Activated CD8-positive, alpha-beta T cell treated with anti-CD3 and anti-CD28 coated beads for 36 hours (primary cell): ENCODE results near the gene MAP7D2. TPM values are rescaled to one million over a fixed set of nuclear protein-coding genes. Genes with fewer than 3 reads are reported as not detected.

Experiments used
- ATAC-seq: fragments of 200-7000 bp; cut with Tn5 transposase; one replicate; pipeline ENCODE4 v1.10.0; 2021; ENCODE audit warnings: mild to moderate bottlenecking, moderate library complexity
- CTCF ChIA-PET: fragments of 350-600 bp; sonication (Branson Sonifier 250); formaldehyde crosslinking; loops from one replicate; lab custom pipeline; 2021; ENCODE audit warnings: antibody characterized with exemption; lab: Charles Lee
- POLR2A ChIA-PET: fragments of 350-600 bp; sonication (Branson Sonifier 250); formaldehyde crosslinking; loops from one replicate; lab custom pipeline; 2021; ENCODE audit warnings: antibody characterized with exemption; lab: Charles Lee
- DNase-seq: peaks from one replicate; pipeline ENCODE4 v3.0.0-alpha.2; 2020
- H3K27ac Mint-ChIP-seq: one replicate; pipeline ENCODE4 v1.8.0; 2021; ENCODE audit warnings: mild to moderate bottlenecking, mixed read lengths
- H3K27me3 Mint-ChIP-seq: one replicate; pipeline ENCODE4 v1.8.0; 2021; ENCODE audit warnings: mixed read lengths
- H3K36me3 Mint-ChIP-seq: one replicate; pipeline ENCODE4 v1.8.0; 2021; ENCODE audit warnings: low read depth, mixed read lengths
- H3K4me1 Mint-ChIP-seq: one replicate; pipeline ENCODE4 v1.8.0; 2021; ENCODE audit warnings: low read depth, mixed read lengths
- H3K4me3 Mint-ChIP-seq: one replicate; pipeline ENCODE4 v1.8.0; 2021; ENCODE audit warnings: mild to moderate bottlenecking, moderate library complexity, mixed read lengths
- H3K9me3 Mint-ChIP-seq: one replicate; pipeline ENCODE4 v1.8.0; 2021; ENCODE audit warnings: mixed read lengths
- intact Hi-C: fragments of 100-400 bp; cut with micrococcal nuclease; formaldehyde crosslinking; loops from one replicate; pipeline ENCODE4 v1.10.0; 2022
- total RNA-seq, 2 experiments: library from RNA; stranded (reverse); gene quantifications; one replicate each; pipeline ENCODE4 v1.2.3, GENCODE V29; 2021
- TF ChIP-seq, protein P1 (sequence below): fragments of 200-600 bp; IDR thresholded peaks from one replicate; pipeline ENCODE4 v1.8.0; 2022; ENCODE audit warnings: antibody characterized with exemption, mild to moderate bottlenecking

The MAP7D2 gene
- total RNA-seq, 2 experiments from 2014 or later = 0.20 to 0.63 TPM

DNA sequence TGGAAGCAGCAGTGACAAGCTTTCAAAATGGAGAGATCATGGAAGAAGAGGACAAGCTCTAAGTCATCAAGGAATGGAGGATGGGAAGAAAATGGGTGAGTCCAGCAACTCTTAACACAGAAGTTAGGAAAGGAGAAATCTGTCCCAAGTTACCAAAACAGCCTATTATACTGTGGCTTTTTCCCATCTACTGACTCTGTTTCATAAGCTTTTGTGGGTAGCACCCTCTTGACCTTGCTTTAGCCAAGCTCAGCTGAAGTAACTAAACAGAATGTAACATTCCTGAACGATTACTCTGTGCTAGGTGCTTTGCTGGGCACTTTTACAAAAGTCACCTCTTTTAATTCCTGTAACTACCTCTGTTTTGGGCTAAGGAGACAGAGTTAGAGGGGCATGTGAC is 54.9 kb downstream of the MAP7D2 start:
- Mint-ChIP-seq H3K9me3 (no peaks in the 10 kb centered on the region), H3K4me3 (no peak overlapping the region), H3K27ac (no peak overlapping the region), H3K4me1 (peaks cover 10% of the 10 kb centered on the region), H3K36me3 (no peaks in the 10 kb centered on the region), H3K27me3 (no peaks in the 10 kb centered on the region)
- ChIA-PET CTCF (interaction anchor here (1.1 to 2.4 kb wide), 4 partner anchors 11 to 157 kb away, joined by 3 to 10 read pairs (median 4); no protein-coding TSS in a partner anchor), POLR2A (no interaction called here)
- DNase-seq = no peak
- TF ChIP-seq, protein P1, sequence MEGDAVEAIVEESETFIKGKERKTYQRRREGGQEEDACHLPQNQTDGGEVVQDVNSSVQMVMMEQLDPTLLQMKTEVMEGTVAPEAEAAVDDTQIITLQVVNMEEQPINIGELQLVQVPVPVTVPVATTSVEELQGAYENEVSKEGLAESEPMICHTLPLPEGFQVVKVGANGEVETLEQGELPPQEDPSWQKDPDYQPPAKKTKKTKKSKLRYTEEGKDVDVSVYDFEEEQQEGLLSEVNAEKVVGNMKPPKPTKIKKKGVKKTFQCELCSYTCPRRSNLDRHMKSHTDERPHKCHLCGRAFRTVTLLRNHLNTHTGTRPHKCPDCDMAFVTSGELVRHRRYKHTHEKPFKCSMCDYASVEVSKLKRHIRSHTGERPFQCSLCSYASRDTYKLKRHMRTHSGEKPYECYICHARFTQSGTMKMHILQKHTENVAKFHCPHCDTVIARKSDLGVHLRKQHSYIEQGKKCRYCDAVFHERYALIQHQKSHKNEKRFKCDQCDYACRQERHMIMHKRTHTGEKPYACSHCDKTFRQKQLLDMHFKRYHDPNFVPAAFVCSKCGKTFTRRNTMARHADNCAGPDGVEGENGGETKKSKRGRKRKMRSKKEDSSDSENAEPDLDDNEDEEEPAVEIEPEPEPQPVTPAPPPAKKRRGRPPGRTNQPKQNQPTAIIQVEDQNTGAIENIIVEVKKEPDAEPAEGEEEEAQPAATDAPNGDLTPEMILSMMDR = no peak
- no peak for ATAC-seq
- intact Hi-C loops = loop anchor here (10.0 kb wide), 2 partner anchors 157 to 517 kb away; no protein-coding TSS in a partner anchor

- H3K4me1 Mint-ChIP-seq = peaks cover 10% of the 10 kb centered on the region
- intact Hi-C loops = loop anchor here (10.0 kb wide), 2 partner anchors 156 to 516 kb away; no protein-coding TSS in a partner anchor
- DNase-seq (no peak), ATAC-seq (peak; percentile 30)
- ChIA-PET CTCF (interaction anchor here (1.1 to 2.4 kb wide), 4 partner anchors 11 to 156 kb away, joined by 3 to 10 read pairs (median 4); no protein-coding TSS in a partner anchor), POLR2A (no interaction called here)
- no peaks in the 10 kb centered on the region for H3K27me3 Mint-ChIP-seq
- TF ChIP-seq, protein P1 = no peak
- no peaks in the 10 kb centered on the region for H3K9me3 Mint-ChIP-seq
- H3K27ac Mint-ChIP-seq = no peak overlapping the region
- H3K4me3 Mint-ChIP-seq = no peak overlapping the region
- H3K36me3 Mint-ChIP-seq = no peaks in the 10 kb centered on the region
These were observed 55.6 kb downstream of the MAP7D2 start for GRCh38 chrX:20060961-20061748.

DNA sequence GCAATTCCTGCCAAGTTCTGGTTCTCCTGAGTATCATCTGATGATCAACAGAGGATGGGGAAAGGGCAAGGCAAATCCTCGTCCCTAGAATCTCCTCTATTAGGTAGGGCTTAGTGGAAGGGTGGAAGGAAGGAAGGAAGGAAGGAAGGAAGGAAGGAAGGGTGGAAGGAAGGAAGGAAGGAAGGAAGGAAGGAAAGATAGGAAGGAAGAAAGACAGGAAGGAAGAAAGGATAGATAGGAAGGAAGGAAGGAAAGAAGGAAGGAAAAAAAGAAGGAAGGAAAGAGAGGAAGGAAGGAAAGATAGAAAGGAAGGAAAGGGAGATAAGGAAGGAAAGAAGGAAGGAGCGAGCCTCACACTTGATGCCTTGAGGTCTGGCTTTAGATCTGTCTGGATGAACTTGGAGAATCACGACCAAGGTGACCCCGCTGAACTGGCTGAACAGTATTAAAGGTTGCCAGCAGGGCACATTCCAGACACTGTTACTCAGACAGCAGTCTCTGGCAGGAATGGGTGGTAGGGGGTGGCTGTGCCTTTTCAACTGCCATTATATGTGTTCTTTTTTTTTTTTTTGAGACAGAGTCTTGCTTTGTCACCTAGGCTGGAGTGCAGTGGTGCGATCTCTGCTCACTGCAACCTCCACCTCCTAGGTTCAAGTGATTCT is 57.1 kb downstream of the MAP7D2 start:
- Mint-ChIP-seq H3K9me3 (no peaks in the 10 kb centered on the region), H3K36me3 (no peaks in the 10 kb centered on the region), H3K4me3 (no peak overlapping the region), H3K4me1 (peaks cover 10% of the 10 kb centered on the region), H3K27me3 (no peaks in the 10 kb centered on the region), H3K27ac (no peak overlapping the region)
- ChIA-PET CTCF (no interaction called here), POLR2A (no interaction called here)
- DNase-seq (no peak), ATAC-seq (no peak)
- intact Hi-C loops = loop anchor here (10.0 kb wide), 2 partner anchors 155 to 515 kb away; no protein-coding TSS in a partner anchor
- TF ChIP-seq, protein P1 = no peak

DNA sequence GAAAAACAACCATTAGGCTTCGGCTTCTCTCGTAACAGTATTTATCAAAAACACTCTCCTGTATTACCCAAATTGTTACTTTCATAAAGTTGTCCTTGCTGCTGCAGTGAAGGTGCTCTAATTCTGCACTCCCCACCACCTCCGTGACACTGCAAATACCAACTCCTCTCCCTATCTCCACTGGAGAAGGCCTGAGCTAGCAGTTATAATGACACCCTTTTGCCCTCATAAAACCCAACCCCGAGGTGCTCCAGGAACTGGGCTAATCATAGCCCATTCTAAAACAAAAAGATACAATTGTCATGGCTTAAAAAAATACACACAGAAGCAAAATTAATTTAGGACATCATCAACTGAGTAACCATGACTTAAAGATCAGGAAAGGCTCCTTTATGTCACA is 59.2 kb downstream of the MAP7D2 start:
- intact Hi-C loops = no loop called here
- POLR2A ChIA-PET = no interaction called here
- DNase-seq (no peak), ATAC-seq (no peak)
- H3K36me3 Mint-ChIP-seq = no peaks in the 10 kb centered on the region
- H3K27me3 Mint-ChIP-seq = no peaks in the 10 kb centered on the region
- TF ChIP-seq, protein P1 = no peak
- CTCF ChIA-PET = interaction anchor here (1.0 kb wide), 1 partner anchor 152 kb away, joined by 4 read pairs; no protein-coding TSS in a partner anchor
- peaks cover 10% of the 10 kb centered on the region for H3K4me1 Mint-ChIP-seq
- H3K4me3 Mint-ChIP-seq = no peak overlapping the region
- no peak overlapping the region for H3K27ac Mint-ChIP-seq
- no peaks in the 10 kb centered on the region for H3K9me3 Mint-ChIP-seq

- TF ChIP-seq, protein P1 = no peak
- H3K9me3 Mint-ChIP-seq = no peaks in the 10 kb centered on the region
- POLR2A ChIA-PET = no interaction called here
- no peak overlapping the region for H3K4me3 Mint-ChIP-seq
- H3K27ac Mint-ChIP-seq = no peak overlapping the region
- CTCF ChIA-PET = no interaction called here
- no peaks in the 10 kb centered on the region for H3K36me3 Mint-ChIP-seq
- peaks cover 8% of the 10 kb centered on the region for H3K4me1 Mint-ChIP-seq
- DNase-seq = no peak
- intact Hi-C loops = no loop called here
- H3K27me3 Mint-ChIP-seq = no peaks in the 10 kb centered on the region
- ATAC-seq = no peak
These were observed 60.0 kb downstream of the MAP7D2 start for GRCh38 chrX:20056704-20057103.
